NCI-H526 treated with DMSO at 0.1 percent for 48 hours (cell line): ENCODE data around the gene TDRD10.

ENCODE experiments used
- DNase-seq: peaks from one replicate; lab custom pipeline; 2025; lab: John Stamatoyannopoulos, UW

The TDRD10 gene

GRCh38 chr1:154553056-154554030 is 51.3 kb downstream of the TDRD10 start:
- DNase-seq, result no peak

GRCh38 chr1:154556422-154556821 is 54.4 kb downstream of the TDRD10 start:
- no peak for DNase-seq

GRCh38 chr1:154557248-154557938 is 55.4 kb downstream of the TDRD10 start:
- DNase-seq, result no peak

GRCh38 chr1:154557939-154558719 is 56.1 kb downstream of the TDRD10 start, which contains the start of gene UBE2Q1:
Gene UBE2Q1 (minus strand): TSS chr1:154558662. CDS start chr1:154558553, 109 bp downstream.
- no peak for DNase-seq

- DNase-seq, result peak; percentile 100
Observed at GRCh38 chr1:154558720-154559465, 56.9 kb downstream of the TDRD10 start.

GRCh38 chr1:154559466-154560044 is 57.5 kb downstream of the TDRD10 start:
- peak; percentile 98 for DNase-seq

- DNase-seq, result no peak
Observed at GRCh38 chr1:154565876-154566275, 63.9 kb downstream of the TDRD10 start.

GRCh38 chr1:154567386-154568156 is 65.6 kb downstream of the TDRD10 start, which contains the start of gene CHRNB2:
Gene CHRNB2 (plus strand): TSS chr1:154567778. CDS start chr1:154568045, 267 bp downstream.
- DNase-seq, result peak; percentile 92

- DNase-seq, result no peak
Observed at GRCh38 chr1:154568157-154568815, 66.3 kb downstream of the TDRD10 start.

GRCh38 chr1:154571244-154571963 is 69.4 kb downstream of the TDRD10 start:
- no peak for DNase-seq

GRCh38 chr1:154571964-154572288 is 69.9 kb downstream of the TDRD10 start:
- no peak for DNase-seq

- no peak for DNase-seq
Observed at GRCh38 chr1:154572468-154573167, 70.6 kb downstream of the TDRD10 start.

- no peak for DNase-seq
Observed at GRCh38 chr1:154573168-154573510, 71.1 kb downstream of the TDRD10 start.

- peak; percentile 98 for DNase-seq
Observed at GRCh38 chr1:154574716-154575115, 72.7 kb downstream of the TDRD10 start.

- no peak for DNase-seq
Observed at GRCh38 chr1:154575147-154575927, 73.3 kb downstream of the TDRD10 start.

GRCh38 chr1:154575951-154576566 is 74.0 kb downstream of the TDRD10 start:
- no peak for DNase-seq

- DNase-seq, result no peak
Observed at GRCh38 chr1:154577346-154578057, 75.5 kb downstream of the TDRD10 start.
